H1 (cell line): ENCODE measurements around the gene CUBN. TPM values are rescaled to one million over a fixed set of nuclear protein-coding genes. Genes with fewer than 3 reads are reported as not detected.

Experiments
- CTCF ChIA-PET: fragments of 300-600 bp; sonication (Branson Sonifier 250); formaldehyde crosslinking; loops from one replicate; lab custom pipeline; 2021; ENCODE audit not compliant: partially characterized antibody; lab: Charles Lee
- POLR2A ChIA-PET: fragments of 300-600 bp; sonication (Branson Sonifier 250); formaldehyde crosslinking; loops from one replicate; lab custom pipeline; 2021; ENCODE audit warnings: inconsistent platforms; ENCODE audit not compliant: partially characterized antibody; lab: Charles Lee
- DNase-seq, 2 experiments: peaks; one replicate each; pipeline versions ENCODE4 v3.0.0 to v3.0.0-alpha.2; 2010 to 2022; ENCODE audit warnings: low spot score in 2 of 2, low read depth in 1 of 2, mixed read lengths in 1 of 2
- FAIRE-seq: peaks from 2 replicates; lab custom pipeline; 2011; peaks lifted over from hg19 to GRCh38; lab: Jason Lieb, UNC
- H2AFZ ChIP-seq: 2 replicates; pipeline ENCODE4 v1.8.1; 2012; ENCODE audit warnings: low read length, inconsistent platforms
- H2AK5ac ChIP-seq: 2 replicates; pipeline ENCODE4 v1.6.1; 2013; ENCODE audit warnings: low read depth, low read length
- H2BK120ac ChIP-seq: replicated peaks from 2 replicates; pipeline ENCODE3; 2013; ENCODE audit warnings: low read depth, low read length, inconsistent platforms
- H2BK12ac ChIP-seq: 2 replicates; pipeline ENCODE4 v1.6.1; 2013; ENCODE audit warnings: low read depth, low read length
- H2BK15ac ChIP-seq: 2 replicates; pipeline ENCODE4 v1.6.1; 2013; ENCODE audit warnings: low read length
- H2BK20ac ChIP-seq: 2 replicates; pipeline ENCODE4 v1.6.1; 2013; ENCODE audit warnings: low read length
- H2BK5ac ChIP-seq: 2 replicates; pipeline ENCODE4 v1.6.1; 2013; ENCODE audit warnings: low read depth, low read length
- H3K14ac ChIP-seq: 2 replicates; pipeline ENCODE4 v1.6.1; 2013; ENCODE audit warnings: inconsistent platforms; ENCODE audit not compliant: insufficient read length
- H3K18ac ChIP-seq: 2 replicates; pipeline ENCODE4 v1.6.1; 2013; ENCODE audit warnings: low read length; ENCODE audit errors: extremely low read depth
- H3K23ac ChIP-seq: 2 replicates; pipeline ENCODE4 v1.6.1; 2013; ENCODE audit warnings: inconsistent platforms; ENCODE audit not compliant: insufficient read length
- H3K23me2 ChIP-seq: 2 replicates; pipeline ENCODE4 v1.6.1; 2013; ENCODE audit warnings: low read depth, low read length
- H3K27ac ChIP-seq: 2 replicates; pipeline ENCODE4 v1.6.1; 2011; ENCODE audit warnings: low read depth, low read length, inconsistent platforms
- H3K27me3 ChIP-seq, 4 experiments: replicated peaks in 1 of 4; 1 replicate in 1 of 4; 2 replicates in 3 of 4; pipeline versions ENCODE4 v1.6.1 to v1.8.1; 2011 to 2013; ENCODE audit warnings: low read length in 3 of 4, mild to moderate bottlenecking in 3 of 4, inconsistent platforms in 2 of 4, mixed read lengths in 2 of 4, moderate library complexity in 1 of 4; ENCODE audit not compliant: control insufficient read depth in 3 of 4, insufficient read depth in 3 of 4; ENCODE audit errors: extremely low read depth in 1 of 4
- H3K36me3 ChIP-seq, 4 experiments: 2 replicates each; pipeline versions ENCODE4 v1.6.1 to v1.8.1; 2011 to 2013; ENCODE audit warnings: mild to moderate bottlenecking in 4 of 4, low read length in 3 of 4, moderate library complexity in 2 of 4, control low read depth in 1 of 4, inconsistent platforms in 1 of 4; ENCODE audit not compliant: insufficient read depth in 4 of 4, control insufficient read depth in 2 of 4
- H3K4ac ChIP-seq: replicated peaks from 2 replicates; pipeline ENCODE3; 2013; ENCODE audit warnings: low read length, low read depth, mixed read lengths, inconsistent platforms; ENCODE audit not compliant: insufficient read length
- H3K4me1 ChIP-seq, 4 experiments: replicated peaks in 1 of 4; 1 replicate in 1 of 4; 2 replicates in 3 of 4; pipeline versions ENCODE4 v1.6.1 to v1.8.1; 2011 to 2013; ENCODE audit warnings: low read length in 3 of 4, inconsistent platforms in 2 of 4, mixed read lengths in 1 of 4; ENCODE audit not compliant: insufficient read depth in 4 of 4, control insufficient read depth in 3 of 4
- H3K4me2 ChIP-seq, 2 experiments: 2 replicates each; pipeline versions ENCODE4 v1.6.1 to v1.8.1; 2011 to 2013; ENCODE audit warnings: low read depth in 2 of 2, low read length in 2 of 2, control low read depth in 1 of 2, inconsistent platforms in 1 of 2, mild to moderate bottlenecking in 1 of 2; ENCODE audit not compliant: insufficient read depth in 1 of 2
- H3K4me3 ChIP-seq, 4 experiments: fragments of 200-600, 300-600 bp in 1 of 4; sonication (generic), shearing (Covaris generic), sonication (Bioruptor Twin) in 1 of 4; 2 replicates each; pipeline versions ENCODE4 v1.5.1 to v1.8.1; 2011 to 2016; ENCODE audit warnings: low read length in 4 of 4, low read depth in 3 of 4, control low read depth in 2 of 4, inconsistent platforms in 2 of 4, mild to moderate bottlenecking in 2 of 4, mixed read lengths in 1 of 4, moderate library complexity in 1 of 4; ENCODE audit not compliant: insufficient read depth in 2 of 4; ENCODE audit errors: extremely low read depth in 1 of 4
- H3K56ac ChIP-seq: replicated peaks from 2 replicates; pipeline ENCODE3; 2013; ENCODE audit warnings: low read depth, mild to moderate bottlenecking, mixed read lengths, low read length, inconsistent platforms; ENCODE audit not compliant: insufficient read length
- H3K79me1 ChIP-seq: 2 replicates; pipeline ENCODE4 v1.6.1; 2013; ENCODE audit warnings: low read depth, low read length, control low read depth
- H3K79me2 ChIP-seq, 2 experiments: 2 replicates each; pipeline versions ENCODE4 v1.6.1 to v1.8.1; 2012 to 2013; ENCODE audit warnings: low read length in 2 of 2, mild to moderate bottlenecking in 2 of 2, inconsistent platforms in 1 of 2; ENCODE audit not compliant: insufficient read depth in 2 of 2, control insufficient read depth in 1 of 2
- H3K9ac ChIP-seq, 4 experiments: replicated peaks in 1 of 4; 1 replicate in 1 of 4; 2 replicates in 3 of 4; pipeline versions ENCODE4 v1.6.1 to v1.8.1; 2011 to 2013; ENCODE audit warnings: low read depth in 3 of 4, low read length in 3 of 4, control low read depth in 2 of 4, mild to moderate bottlenecking in 2 of 4, moderate library complexity in 2 of 4, inconsistent platforms in 1 of 4; ENCODE audit errors: extremely low read depth in 1 of 4
- H3K9me3 ChIP-seq, 2 experiments: 2 replicates each; pipeline versions ENCODE4 v1.6.1 to v1.8.1; 2012 to 2013; ENCODE audit warnings: mild to moderate bottlenecking in 2 of 2, moderate library complexity in 2 of 2, control low read depth in 1 of 2, inconsistent platforms in 1 of 2, low read depth in 1 of 2, low read length in 1 of 2, mixed read lengths in 1 of 2; ENCODE audit not compliant: insufficient read depth in 2 of 2
- H4K20me1 ChIP-seq, 2 experiments: replicated peaks in 1 of 2; 2 replicates each; pipeline versions ENCODE3 to v1.8.1; 2011 to 2013; ENCODE audit warnings: inconsistent platforms in 2 of 2, low read length in 2 of 2, mild to moderate bottlenecking in 1 of 2; ENCODE audit not compliant: insufficient read depth in 2 of 2, control insufficient read depth in 1 of 2
- H4K5ac ChIP-seq: 2 replicates; pipeline ENCODE4 v1.6.1; 2013; ENCODE audit warnings: low read length, low read depth, mixed read lengths, inconsistent platforms; ENCODE audit not compliant: insufficient read length
- H4K8ac ChIP-seq: 2 replicates; pipeline ENCODE4 v1.8.0; 2013; ENCODE audit warnings: mild to moderate bottlenecking, moderate library complexity, low read length, inconsistent platforms; ENCODE audit not compliant: insufficient read depth; ENCODE audit errors: extremely low read depth
- H4K91ac ChIP-seq: replicated peaks from 2 replicates; pipeline ENCODE3; 2013; ENCODE audit warnings: low read length, mixed read lengths, inconsistent platforms; ENCODE audit not compliant: insufficient read length
- CHD1 ChIP-seq: IDR thresholded peaks from 2 replicates; pipeline ENCODE4 v1.6.1; 2012; ENCODE audit warnings: low read depth, low read length, improper control_type of control experiment
- CREB1 ChIP-seq: IDR thresholded peaks from 2 replicates; pipeline ENCODE4 v1.6.1; 2012; ENCODE audit warnings: inconsistent platforms
- JUN ChIP-seq: IDR thresholded peaks from 2 replicates; pipeline ENCODE4 v1.6.1; 2011; ENCODE audit warnings: low read depth, mild to moderate bottlenecking, improper control_type of control experiment, low read length
- KDM1A ChIP-seq: fragments of 200-600, 300-600 bp; sonication (generic); IDR thresholded peaks from 2 replicates; pipeline ENCODE4 v1.7.1; 2016; ENCODE audit warnings: mild to moderate bottlenecking, low read length, borderline replicate concordance
- SRF ChIP-seq: IDR thresholded peaks from 2 replicates; pipeline ENCODE4 v1.6.1; 2011; ENCODE audit warnings: mild to moderate bottlenecking, low read depth, low read length, moderate library complexity
- TBP ChIP-seq: IDR thresholded peaks from 2 replicates; pipeline ENCODE4 v1.6.1; 2011; ENCODE audit warnings: low read depth, low read length, improper control_type of control experiment
- whole genome bisulfite sequencing, 2 experiments: shearing (Covaris generic) in 1 of 2; methylation state at CpG; one replicate each; pipeline versions ENCODE4 v1.1.6 to v1.1.7; 2013 to 2015; ENCODE audit warnings: low lambda C conversion rate in 2 of 2, mixed read lengths in 2 of 2, inconsistent platforms in 1 of 2, low coverage in 1 of 2, missing lambda C conversion rate in 1 of 2; ENCODE audit not compliant: insufficient replicate concordance in 2 of 2, insufficient coverage in 1 of 2, insufficient read length in 1 of 2; ENCODE audit errors: extremely low coverage in 1 of 2, missing lambda C conversion rate in 1 of 2; 5-methylcytosine and 5-hydroxymethylcytosine counted together
- polyA plus RNA-seq, 7 experiments: library from polyadenylated mRNA; depleted of rRNA in 3 of 7; stranded (reverse) in 5 of 7; unstranded in 2 of 7; fragments of >200 nt in 5 of 7; fragments of 200-250 nt in 2 of 7; gene quantifications; 1 replicate in 5 of 7; 2 replicates in 1 of 7; 4 replicates in 1 of 7; pipeline versions ENCODE4 v1.2.1 to v1.2.3, GENCODE V29; 2011 to 2013; ENCODE audit warnings: missing spikeins in 2 of 7, mixed read lengths in 2 of 7
- total RNA-seq: library from RNA; stranded (reverse); fragmentation: NEBNext Ultra II Directional; extraction: Animal tissue kit (Norgen Biotek cat#: 25700); gene quantifications from 2 replicates; pipeline ENCODE4 v1.2.1, GENCODE V29; 2021

Gene CUBN
- total and polyA plus RNA-seq, 2 of the 8 experiments (the other 6 are each of a cell fraction or from before 2014, with no cell fraction given), result 0.04 to 0.08 TPM

- Histone ChIP-seq H3K27ac (no peak overlapping the region), H3K23ac (no peak overlapping the region), H3K4me1 (no peaks in the 10 kb centered on the region), H3K36me3 (no peaks in the 10 kb centered on the region), H3K27me3 (no peaks in the 10 kb centered on the region), H3K4me2 (no peak overlapping the region), H4K20me1 (no peaks in the 10 kb centered on the region), H3K79me1 (no peaks in the 10 kb centered on the region), H3K79me2 (no peaks in the 10 kb centered on the region), H2AK5ac (no peak overlapping the region), H3K9me3 (no peaks in the 10 kb centered on the region), H3K4ac (no peak overlapping the region), H2BK15ac (no peak overlapping the region), H4K8ac (no peak overlapping the region), H2BK12ac (no peak overlapping the region), H3K56ac (no peak overlapping the region), H3K4me3 (no peak overlapping the region), H3K18ac (no peak overlapping the region), H2BK20ac (no peak overlapping the region), H4K91ac (no peak overlapping the region), H2BK120ac (no peak overlapping the region), H3K14ac (no peak overlapping the region), H2AFZ (no peak overlapping the region), H2BK5ac (no peak overlapping the region), H4K5ac (no peak overlapping the region), H3K23me2 (no peaks in the 10 kb centered on the region), H3K9ac (no peak overlapping the region)
- CTCF ChIA-PET, result interaction anchor here (0.7 to 1.0 kb wide), 5 partner anchors 10 to 319 kb away, joined by 3 to 4 read pairs (median 3); no protein-coding TSS in a partner anchor
- TF ChIP-seq CREB1 (no peak), TBP (no peak), KDM1A (no peak), SRF (no peak), JUN (no peak), CHD1 (no peak)
- 89% methylated on average over 4 of the region's 4 CpGs; no CpG with 5 or more reads in 1 of the 2 experiments for WGBS, 2 experiments
- POLR2A ChIA-PET, result no interaction called here
- no peak for DNase-seq
- no peak for FAIRE-seq
These were observed 16.3 kb downstream of the CUBN start for GRCh38 chr10:17113346-17113745.
